ENCODE results near the gene ENTR1.
"Not testable (repeated sequence)": the region's sequence is repeated elsewhere in the genome, so short reads cannot be mapped to it uniquely, and the experiment has no call there.

ENTR1 gene

GRCh38 chr9:136426787-136427186, 16.4 kb upstream of the ENTR1 start:
- no peak overlapping the region for H3K9ac ChIP-seq (ENCODE audit: low read depth, low read length)
- no peak overlapping the region for H3K4me3 ChIP-seq (ENCODE audit: low read length)
- H3K27me3 ChIP-seq (ENCODE audit: insufficient read depth, low read length), result no peaks in the 10 kb centered on the region
- no peak overlapping the region for H3K27ac ChIP-seq (ENCODE audit: low read length)
- peaks cover 48% of the 10 kb centered on the region for H3K36me3 ChIP-seq (ENCODE audit: insufficient read depth, low read depth, low read length)
- no peaks in the 10 kb centered on the region for H3K9me3 ChIP-seq (ENCODE audit: insufficient read depth, low read depth, low read length)
- H3K4me1 ChIP-seq (ENCODE audit: insufficient read depth, low read length), result no peaks in the 10 kb centered on the region

- not testable (repeated sequence) for H3K27ac ChIP-seq (ENCODE audit: low read length)
- H3K36me3 ChIP-seq (ENCODE audit: insufficient read depth, low read depth, low read length), result peaks cover 59% of the 10 kb centered on the region
These were observed 15.0 kb upstream of the ENTR1 start for GRCh38 chr9:136425367-136425766.

GRCh38 chr9:136424750-136425362, 14.4 kb upstream of the ENTR1 start:
- Histone ChIP-seq H3K4me3 (ENCODE audit: low read length) (no peak overlapping the region), H3K27ac (ENCODE audit: low read length) (no peak overlapping the region), H3K36me3 (ENCODE audit: insufficient read depth, low read depth, low read length) (peaks cover 64% of the 10 kb centered on the region), H3K4me1 (ENCODE audit: insufficient read depth, low read length) (no peaks in the 10 kb centered on the region), H3K9me3 (ENCODE audit: insufficient read depth, low read depth, low read length) (no peaks in the 10 kb centered on the region), H3K27me3 (ENCODE audit: insufficient read depth, low read length) (no peaks in the 10 kb centered on the region), H3K9ac (ENCODE audit: low read depth, low read length) (no peak overlapping the region)

More at GRCh38 chr9:136425367-136425766, 15.0 kb upstream of the ENTR1 start:
- H3K4me3 ChIP-seq (ENCODE audit: low read length); H3K9ac ChIP-seq (ENCODE audit: low read depth, low read length); H3K27me3 ChIP-seq (ENCODE audit: insufficient read depth, low read length); H3K4me1 ChIP-seq (ENCODE audit: insufficient read depth, low read length); H3K9me3 ChIP-seq (ENCODE audit: insufficient read depth, low read depth, low read length): not testable (repeated sequence)

- Histone ChIP-seq H3K9me3 (ENCODE audit: insufficient read depth, low read depth, low read length) (no peaks in the 10 kb centered on the region), H3K4me1 (ENCODE audit: insufficient read depth, low read length) (no peaks in the 10 kb centered on the region), H3K4me3 (ENCODE audit: low read length) (no peak overlapping the region), H3K27me3 (ENCODE audit: insufficient read depth, low read length) (no peaks in the 10 kb centered on the region), H3K9ac (ENCODE audit: low read depth, low read length) (no peak overlapping the region), H3K36me3 (ENCODE audit: insufficient read depth, low read depth, low read length) (peaks cover 67% of the 10 kb centered on the region), H3K27ac (ENCODE audit: low read length) (no peak overlapping the region)
These were observed 13.2 kb upstream of the ENTR1 start for GRCh38 chr9:136423432-136424146.

GRCh38 chr9:136422876-136423275, 12.5 kb upstream of the ENTR1 start:
- Histone ChIP-seq H3K9me3 (ENCODE audit: insufficient read depth, low read depth, low read length) (no peaks in the 10 kb centered on the region), H3K4me3 (ENCODE audit: low read length) (no peak overlapping the region), H3K4me1 (ENCODE audit: insufficient read depth, low read length) (no peaks in the 10 kb centered on the region), H3K27ac (ENCODE audit: low read length) (no peak overlapping the region), H3K36me3 (ENCODE audit: insufficient read depth, low read depth, low read length) (peaks cover 73% of the 10 kb centered on the region), H3K9ac (ENCODE audit: low read depth, low read length) (no peak overlapping the region), H3K27me3 (ENCODE audit: insufficient read depth, low read length) (no peaks in the 10 kb centered on the region)

GRCh38 chr9:136421791-136422190, 11.4 kb upstream of the ENTR1 start:
- Histone ChIP-seq H3K9me3 (ENCODE audit: insufficient read depth, low read depth, low read length) (no peaks in the 10 kb centered on the region), H3K9ac (ENCODE audit: low read depth, low read length) (no peak overlapping the region), H3K27me3 (ENCODE audit: insufficient read depth, low read length) (no peaks in the 10 kb centered on the region), H3K4me1 (ENCODE audit: insufficient read depth, low read length) (no peaks in the 10 kb centered on the region), H3K4me3 (ENCODE audit: low read length) (no peak overlapping the region), H3K36me3 (ENCODE audit: insufficient read depth, low read depth, low read length) (peaks cover 80% of the 10 kb centered on the region), H3K27ac (ENCODE audit: low read length) (no peak overlapping the region)

GRCh38 chr9:136419092-136419420, 8.6 kb upstream of the ENTR1 start:
- Histone ChIP-seq H3K9ac (ENCODE audit: low read depth, low read length) (no peak overlapping the region), H3K36me3 (ENCODE audit: insufficient read depth, low read depth, low read length) (peaks cover 94% of the 10 kb centered on the region), H3K4me1 (ENCODE audit: insufficient read depth, low read length) (no peaks in the 10 kb centered on the region), H3K27me3 (ENCODE audit: insufficient read depth, low read length) (no peaks in the 10 kb centered on the region), H3K4me3 (ENCODE audit: low read length) (no peak overlapping the region), H3K9me3 (ENCODE audit: insufficient read depth, low read depth, low read length) (no peaks in the 10 kb centered on the region), H3K27ac (ENCODE audit: low read length) (no peak overlapping the region)

- Histone ChIP-seq H3K27me3 (ENCODE audit: insufficient read depth, low read length) (no peaks in the 10 kb centered on the region), H3K4me1 (ENCODE audit: insufficient read depth, low read length) (no peaks in the 10 kb centered on the region), H3K36me3 (ENCODE audit: insufficient read depth, low read depth, low read length) (peaks cover 94% of the 10 kb centered on the region), H3K4me3 (ENCODE audit: low read length) (no peak overlapping the region), H3K9ac (ENCODE audit: low read depth, low read length) (no peak overlapping the region), H3K27ac (ENCODE audit: low read length) (no peak overlapping the region), H3K9me3 (ENCODE audit: insufficient read depth, low read depth, low read length) (no peaks in the 10 kb centered on the region)
These were observed 8.0 kb upstream of the ENTR1 start for GRCh38 chr9:136418182-136419091.

- H3K4me3 ChIP-seq (ENCODE audit: low read length), result no peak overlapping the region
- no peaks in the 10 kb centered on the region for H3K9me3 ChIP-seq (ENCODE audit: insufficient read depth, low read depth, low read length)
- peaks cover 94% of the 10 kb centered on the region for H3K36me3 ChIP-seq (ENCODE audit: insufficient read depth, low read depth, low read length)
- no peaks in the 10 kb centered on the region for H3K27me3 ChIP-seq (ENCODE audit: insufficient read depth, low read length)
- H3K9ac ChIP-seq (ENCODE audit: low read depth, low read length), result no peak overlapping the region
- H3K27ac ChIP-seq (ENCODE audit: low read length), result no peak overlapping the region
- no peaks in the 10 kb centered on the region for H3K4me1 ChIP-seq (ENCODE audit: insufficient read depth, low read length)
These were observed 6.5 kb upstream of the ENTR1 start for GRCh38 chr9:136416914-136417313.

- Histone ChIP-seq H3K27ac (ENCODE audit: low read length) (no peak overlapping the region), H3K9me3 (ENCODE audit: insufficient read depth, low read depth, low read length) (no peaks in the 10 kb centered on the region), H3K9ac (ENCODE audit: low read depth, low read length) (no peak overlapping the region), H3K36me3 (ENCODE audit: insufficient read depth, low read depth, low read length) (peaks cover 95% of the 10 kb centered on the region), H3K27me3 (ENCODE audit: insufficient read depth, low read length) (no peaks in the 10 kb centered on the region), H3K4me1 (ENCODE audit: insufficient read depth, low read length) (no peaks in the 10 kb centered on the region), H3K4me3 (ENCODE audit: low read length) (no peak overlapping the region)
These were observed 6.0 kb upstream of the ENTR1 start for GRCh38 chr9:136416427-136416826.

GRCh38 chr9:136412962-136413361, 2.5 kb upstream of the ENTR1 start:
- Histone ChIP-seq H3K4me1 (ENCODE audit: insufficient read depth, low read length) (peaks cover 3% of the 10 kb centered on the region; the same call in 1 of the 2 replicates), H3K27ac (ENCODE audit: low read length) (no peak overlapping the region), H3K27me3 (ENCODE audit: insufficient read depth, low read length) (no peaks in the 10 kb centered on the region), H3K4me3 (ENCODE audit: low read length) (no peak overlapping the region), H3K9ac (ENCODE audit: low read depth, low read length) (no peak overlapping the region), H3K9me3 (ENCODE audit: insufficient read depth, low read depth, low read length) (no peaks in the 10 kb centered on the region), H3K36me3 (ENCODE audit: insufficient read depth, low read depth, low read length) (peaks cover 64% of the 10 kb centered on the region)

Measured in iPS-20b (cell line).